Measurements from ENCODE around the gene PDE3A.

The PDE3A gene

GRCh38 chr12:20657496-20657895, 289.2 kb downstream of the PDE3A start:
- no peak for TF ChIP-seq CTCF (IDR thresholded peaks at IDR 0.05; ENCODE audit: insufficient read depth, low read length, poor library complexity, severe bottlenecking)
- Histone ChIP-seq H3K4me3 (replicated peaks; ENCODE audit: low read depth, low read length) (no peak overlapping the region), H3K36me3 (ENCODE audit: control insufficient read depth, insufficient read depth, low read length) (no peaks in the 10 kb centered on the region)

GRCh38 chr12:20681334-20681733, 313.0 kb downstream of the PDE3A start:
- DNase-seq (ENCODE audit: extremely low read depth, insufficient read length), result no peak
- TF ChIP-seq CTCF (IDR thresholded peaks at IDR 0.05; ENCODE audit: insufficient read depth, low read length, poor library complexity, severe bottlenecking), result no peak
- Histone ChIP-seq H3K36me3 (ENCODE audit: control insufficient read depth, insufficient read depth, low read length) (no peaks in the 10 kb centered on the region), H3K4me3 (replicated peaks; ENCODE audit: low read depth, low read length) (no peak overlapping the region), H3K27me3 (replicated peaks; ENCODE audit: control insufficient read depth, insufficient read depth, low read length) (no peaks in the 10 kb centered on the region)

More at GRCh38 chr12:20657496-20657895, 289.2 kb downstream of the PDE3A start:
- H3K27me3 ChIP-seq (replicated peaks; ENCODE audit: control insufficient read depth, insufficient read depth, low read length), result no peaks in the 10 kb centered on the region
- DNase-seq (ENCODE audit: extremely low read depth, insufficient read length), result no peak

GRCh38 chr12:20695232-20695631, 326.9 kb downstream of the PDE3A start, which contains the start of gene SLCO1C1:
Gene SLCO1C1 (plus strand): TSS chr12:20695332. CDS start chr12:20699577, 4,245 bp downstream.
- TF ChIP-seq CTCF (IDR thresholded peaks at IDR 0.05; ENCODE audit: insufficient read depth, low read length, poor library complexity, severe bottlenecking), result no peak
- DNase-seq (ENCODE audit: extremely low read depth, insufficient read length), result no peak

GRCh38 chr12:20696181-20696905, 328.0 kb downstream of the PDE3A start:
- H3K27me3 ChIP-seq (replicated peaks; ENCODE audit: control insufficient read depth, insufficient read depth, low read length), result no peaks in the 10 kb centered on the region
- no peak overlapping the region for H3K4me3 ChIP-seq (replicated peaks; ENCODE audit: low read depth, low read length)
- no peak for TF ChIP-seq CTCF (IDR thresholded peaks at IDR 0.05; ENCODE audit: insufficient read depth, low read length, poor library complexity, severe bottlenecking)
- DNase-seq (ENCODE audit: extremely low read depth, insufficient read length), result no peak
- H3K36me3 ChIP-seq (ENCODE audit: control insufficient read depth, insufficient read depth, low read length), result no peaks in the 10 kb centered on the region

More at GRCh38 chr12:20695232-20695631, 326.9 kb downstream of the PDE3A start, which contains the start of gene SLCO1C1:
- no peaks in the 10 kb centered on the region for H3K27me3 ChIP-seq (replicated peaks; ENCODE audit: control insufficient read depth, insufficient read depth, low read length)
- no peak within 1 kb of the TSS for H3K4me3 ChIP-seq (replicated peaks; ENCODE audit: low read depth, low read length)
- H3K36me3 ChIP-seq (ENCODE audit: control insufficient read depth, insufficient read depth, low read length), result no peaks in the 10 kb centered on the region

GRCh38 chr12:20701106-20701505, 332.8 kb downstream of the PDE3A start:
- TF ChIP-seq CTCF (IDR thresholded peaks at IDR 0.05; ENCODE audit: insufficient read depth, low read length, poor library complexity, severe bottlenecking), result no peak
- DNase-seq (ENCODE audit: extremely low read depth, insufficient read length), result no peak
- H3K27me3 ChIP-seq (replicated peaks; ENCODE audit: control insufficient read depth, insufficient read depth, low read length), result no peaks in the 10 kb centered on the region
- no peak overlapping the region for H3K4me3 ChIP-seq (replicated peaks; ENCODE audit: low read depth, low read length)
- no peaks in the 10 kb centered on the region for H3K36me3 ChIP-seq (ENCODE audit: control insufficient read depth, insufficient read depth, low read length)
